HepG2 (cell line): Measurements from ENCODE around the gene PBX4. TPM values are rescaled to one million over a fixed set of nuclear protein-coding genes. Genes with fewer than 3 reads are reported as not detected.

Source experiments
- ATAC-seq: fragments of 200-7000 bp; cut with Tn5 transposase; 3 replicates; pipeline ENCODE4 v1.9.1; 2020; ENCODE audit warnings: mild to moderate bottlenecking, moderate library complexity
- BruUV-seq: library from RNA; stranded (reverse); fragments of 400-500 nt; replicated peaks from 2 replicates; lab custom pipeline; 2021; lab: Mats Ljungman, UMichigan
- CTCF ChIA-PET: fragments of 300-600 bp; formaldehyde crosslinking; extraction: SDS; loops from one replicate; lab custom pipeline; 2021; ENCODE audit warnings: low total read pairs, inconsistent platforms, low intra/inter-chr PET ratio; lab: Yijun Ruan, JAX
- POLR2A ChIA-PET: fragments of 350-600 bp; sonication (Branson Sonifier 250); formaldehyde crosslinking; loops from one replicate; lab custom pipeline; 2020; ENCODE audit warnings: antibody characterized with exemption, inconsistent platforms; lab: Yijun Ruan, JAX
- DNase-seq: peaks from one replicate; pipeline ENCODE4 v3.0.0-alpha.2; 2015; ENCODE audit warnings: low spot score
- FAIRE-seq: peaks from 3 replicates; lab custom pipeline; 2011; peaks lifted over from hg19 to GRCh38; lab: Jason Lieb, UNC
- H2AFZ ChIP-seq: one replicate; pipeline ENCODE4 v1.6.1; 2011; ENCODE audit warnings: low read length, inconsistent platforms
- H3K27ac ChIP-seq: fragments of 300-600 bp; 3 replicates; pipeline ENCODE4 v1.8.0; 2011; ENCODE audit warnings: mixed run types, mild to moderate bottlenecking, mixed read lengths, low read length, inconsistent platforms; ENCODE audit not compliant: insufficient read depth; ENCODE audit errors: extremely low read length
- H3K27me3 ChIP-seq, 2 experiments: fragments of 200-600 bp in 1 of 2; 2 replicates in 1 of 2; 3 replicates in 1 of 2; pipeline versions ENCODE4 v1.6.0 to v1.8.0; 2011; ENCODE audit warnings: low read length in 2 of 2, mild to moderate bottlenecking in 2 of 2, moderate library complexity in 2 of 2, inconsistent platforms in 1 of 2; ENCODE audit not compliant: insufficient read depth in 2 of 2, control insufficient read depth in 1 of 2
- H3K36me3 ChIP-seq, 2 experiments: fragments of 200-600 bp in 1 of 2; replicated peaks in 1 of 2; 2 replicates in 1 of 2; 3 replicates in 1 of 2; pipeline versions ENCODE4 v1.5.1 to v1.8.0; 2011; ENCODE audit warnings: low read length in 2 of 2, inconsistent platforms in 1 of 2; ENCODE audit not compliant: insufficient read depth in 2 of 2, control insufficient read depth in 1 of 2
- H3K4me1 ChIP-seq: 2 replicates; pipeline ENCODE4 v1.5.1; 2012; ENCODE audit warnings: low read length, inconsistent platforms; ENCODE audit not compliant: insufficient read depth
- H3K4me2 ChIP-seq: 2 replicates; pipeline ENCODE4 v1.6.0; 2011; ENCODE audit warnings: low read depth, low read length, inconsistent platforms
- H3K4me3 ChIP-seq, 3 experiments: fragments of 200-600 bp in 1 of 3; sonication (generic), shearing (Covaris generic) in 1 of 3; replicated peaks in 1 of 3; 2 replicates each; pipeline ENCODE4 v1.5.1; 2011 to 2016; ENCODE audit warnings: low read length in 3 of 3, inconsistent platforms in 2 of 3, low read depth in 2 of 3, mild to moderate bottlenecking in 2 of 3, control low read depth in 1 of 3, mixed read lengths in 1 of 3; ENCODE audit not compliant: insufficient read depth in 1 of 3
- H3K79me2 ChIP-seq: one replicate; pipeline ENCODE4 v1.6.1; 2011; ENCODE audit warnings: low read length, inconsistent platforms; ENCODE audit not compliant: insufficient read depth
- H3K9ac ChIP-seq: 2 replicates; pipeline ENCODE4 v1.6.0; 2011; ENCODE audit warnings: mild to moderate bottlenecking, low read depth, low read length, inconsistent platforms; ENCODE audit not compliant: insufficient read depth
- H3K9me3 ChIP-seq: 2 replicates; pipeline ENCODE4 v1.5.1; 2012; ENCODE audit warnings: mild to moderate bottlenecking, low read length
- H4K20me1 ChIP-seq: 2 replicates; pipeline ENCODE4 v1.6.0; 2011; ENCODE audit warnings: inconsistent platforms, mild to moderate bottlenecking, low read length, moderate library complexity; ENCODE audit not compliant: insufficient read depth
- MED8 ChIP-seq: sonication (generic); formaldehyde crosslinking; IDR thresholded peaks from 2 replicates; pipeline ENCODE4 v1.8.1; 2023; ENCODE audit warnings: mild to moderate bottlenecking, missing genetic modification reagents; ENCODE audit not compliant: insufficient replicate concordance
- NKX3-1 ChIP-seq: sonication (generic); formaldehyde crosslinking; IDR thresholded peaks from 2 replicates; pipeline ENCODE4 v1.5.0; 2020; ENCODE audit warnings: missing genetic modification reagents
- TEAD3 ChIP-seq: optimal IDR thresholded peaks from 2 replicates; pipeline ENCODE3; 2016; ENCODE audit warnings: borderline replicate concordance
- ZNF550 ChIP-seq: sonication (generic); formaldehyde crosslinking; IDR thresholded peaks from 2 replicates; pipeline ENCODE4 v1.4.0; 2020; ENCODE audit warnings: mild to moderate bottlenecking, missing genetic modification reagents, borderline replicate concordance
- ZSCAN21 ChIP-seq: sonication (generic); formaldehyde crosslinking; IDR thresholded peaks from 2 replicates; pipeline ENCODE4 v1.8.0; 2022; ENCODE audit warnings: mild to moderate bottlenecking, missing genetic modification reagents, moderate library complexity, borderline replicate concordance
- WGBS: methylation state at CpG from one replicate; pipeline ENCODE4 v1.1.6; 2017; ENCODE audit warnings: low lambda C conversion rate; 5-methylcytosine and 5-hydroxymethylcytosine counted together
- in situ Hi-C: cut with HindIII; loops from 2 replicates; pipeline ENCODE4 v1.10.0; 2017; ENCODE audit warnings: low pct_unique_long_range_greater_than_20kb; ENCODE audit not compliant: extremely low pct_ligation_motif_present
- intact Hi-C: fragments of 100-400 bp; cut with micrococcal nuclease; formaldehyde crosslinking; loops from one replicate; pipeline ENCODE4 v1.10.0; 2022; ENCODE audit not compliant: unreplicated experiment
- polyA plus RNA-seq, 8 experiments: library from polyadenylated mRNA; depleted of rRNA in 3 of 8; stranded (reverse) in 7 of 8; unstranded in 1 of 8; fragments of >200 nt; fragmentation: Illumina TruSeq in 4 of 8; extraction: Trizol in 4 of 8; gene quantifications; 2 replicates each; pipeline versions ENCODE4 v1.2.1 to v1.2.3, GENCODE V29; 2011 to 2016; ENCODE audit warnings: low read depth in 4 of 8, missing spikeins in 1 of 8, mixed read lengths in 1 of 8; ENCODE audit not compliant: insufficient read depth in 1 of 8
- total RNA-seq, 5 experiments: library from RNA; depleted of rRNA; stranded (reverse); fragments of >200 nt; fragmentation: Illumina TruSeq; extraction: Trizol; gene quantifications; 2 replicates each; pipeline ENCODE4 v1.2.3, GENCODE V29; 2016; ENCODE audit warnings: low read depth in 1 of 5
- TF ChIP-seq, protein P1 (sequence below): fragments of 450-650 bp; IDR thresholded peaks from 2 replicates; pipeline ENCODE4 v1.6.1; 2017; ENCODE audit warnings: mild to moderate bottlenecking
- TF ChIP-seq, protein P2 (sequence below): sonication (generic); formaldehyde crosslinking; IDR thresholded peaks from 2 replicates; pipeline ENCODE4 v1.8.0; 2022; ENCODE audit warnings: mild to moderate bottlenecking, missing genetic modification reagents
- TF ChIP-seq, protein P3 (sequence below): sonication (generic); formaldehyde crosslinking; IDR thresholded peaks from 2 replicates; pipeline ENCODE4 v1.4.0; 2020; ENCODE audit warnings: missing genetic modification reagents, borderline replicate concordance
- TF ChIP-seq, protein P4 (sequence below): sonication (generic); formaldehyde crosslinking; conservative IDR thresholded peaks from 2 replicates; pipeline ENCODE4 v1.4.0; 2020; ENCODE audit warnings: missing genetic modification reagents
- TF ChIP-seq, protein P5 (sequence below): sonication (generic); formaldehyde crosslinking; IDR thresholded peaks from 2 replicates; pipeline ENCODE4 v1.8.1; 2022; ENCODE audit warnings: mild to moderate bottlenecking, missing genetic modification reagents

Gene PBX4
- total and polyA plus RNA-seq, 2 of the 13 experiments (the other 11 are each of a cell fraction or from before 2014, with no cell fraction given) = not detected

DNA sequence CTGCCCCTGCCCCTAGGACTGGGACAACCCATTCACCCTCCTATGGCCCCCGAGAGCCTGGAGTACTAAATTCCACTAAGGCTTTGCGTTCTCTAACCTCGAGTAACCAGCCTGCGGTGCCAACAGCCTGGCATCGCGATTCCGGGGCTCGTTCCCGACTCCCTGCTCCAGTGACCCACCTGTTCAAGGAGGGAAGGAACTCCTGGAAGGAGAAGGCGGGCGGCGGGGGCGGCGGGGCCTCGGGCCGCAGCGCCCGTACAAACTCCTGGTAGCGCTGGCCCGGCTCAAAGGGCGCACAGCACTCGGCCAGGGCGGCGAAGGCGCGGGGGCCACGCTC lies 18.7 kb upstream of the PBX4 start (continued):
- TF ChIP-seq, protein P1, sequence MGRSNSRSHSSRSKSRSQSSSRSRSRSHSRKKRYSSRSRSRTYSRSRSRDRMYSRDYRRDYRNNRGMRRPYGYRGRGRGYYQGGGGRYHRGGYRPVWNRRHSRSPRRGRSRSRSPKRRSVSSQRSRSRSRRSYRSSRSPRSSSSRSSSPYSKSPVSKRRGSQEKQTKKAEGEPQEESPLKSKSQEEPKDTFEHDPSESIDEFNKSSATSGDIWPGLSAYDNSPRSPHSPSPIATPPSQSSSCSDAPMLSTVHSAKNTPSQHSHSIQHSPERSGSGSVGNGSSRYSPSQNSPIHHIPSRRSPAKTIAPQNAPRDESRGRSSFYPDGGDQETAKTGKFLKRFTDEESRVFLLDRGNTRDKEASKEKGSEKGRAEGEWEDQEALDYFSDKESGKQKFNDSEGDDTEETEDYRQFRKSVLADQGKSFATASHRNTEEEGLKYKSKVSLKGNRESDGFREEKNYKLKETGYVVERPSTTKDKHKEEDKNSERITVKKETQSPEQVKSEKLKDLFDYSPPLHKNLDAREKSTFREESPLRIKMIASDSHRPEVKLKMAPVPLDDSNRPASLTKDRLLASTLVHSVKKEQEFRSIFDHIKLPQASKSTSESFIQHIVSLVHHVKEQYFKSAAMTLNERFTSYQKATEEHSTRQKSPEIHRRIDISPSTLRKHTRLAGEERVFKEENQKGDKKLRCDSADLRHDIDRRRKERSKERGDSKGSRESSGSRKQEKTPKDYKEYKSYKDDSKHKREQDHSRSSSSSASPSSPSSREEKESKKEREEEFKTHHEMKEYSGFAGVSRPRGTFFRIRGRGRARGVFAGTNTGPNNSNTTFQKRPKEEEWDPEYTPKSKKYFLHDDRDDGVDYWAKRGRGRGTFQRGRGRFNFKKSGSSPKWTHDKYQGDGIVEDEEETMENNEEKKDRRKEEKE = no peak
- TF ChIP-seq, protein P2, sequence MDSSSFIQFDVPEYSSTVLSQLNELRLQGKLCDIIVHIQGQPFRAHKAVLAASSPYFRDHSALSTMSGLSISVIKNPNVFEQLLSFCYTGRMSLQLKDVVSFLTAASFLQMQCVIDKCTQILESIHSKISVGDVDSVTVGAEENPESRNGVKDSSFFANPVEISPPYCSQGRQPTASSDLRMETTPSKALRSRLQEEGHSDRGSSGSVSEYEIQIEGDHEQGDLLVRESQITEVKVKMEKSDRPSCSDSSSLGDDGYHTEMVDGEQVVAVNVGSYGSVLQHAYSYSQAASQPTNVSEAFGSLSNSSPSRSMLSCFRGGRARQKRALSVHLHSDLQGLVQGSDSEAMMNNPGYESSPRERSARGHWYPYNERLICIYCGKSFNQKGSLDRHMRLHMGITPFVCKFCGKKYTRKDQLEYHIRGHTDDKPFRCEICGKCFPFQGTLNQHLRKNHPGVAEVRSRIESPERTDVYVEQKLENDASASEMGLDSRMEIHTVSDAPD = no peak
- no peak for TF ChIP-seq ZSCAN21 (CRISPR knock-in tag)
- no peak for TF ChIP-seq ZNF550 (CRISPR knock-in tag)
- TF ChIP-seq, all 625 proteins: peak for 0

DNA sequence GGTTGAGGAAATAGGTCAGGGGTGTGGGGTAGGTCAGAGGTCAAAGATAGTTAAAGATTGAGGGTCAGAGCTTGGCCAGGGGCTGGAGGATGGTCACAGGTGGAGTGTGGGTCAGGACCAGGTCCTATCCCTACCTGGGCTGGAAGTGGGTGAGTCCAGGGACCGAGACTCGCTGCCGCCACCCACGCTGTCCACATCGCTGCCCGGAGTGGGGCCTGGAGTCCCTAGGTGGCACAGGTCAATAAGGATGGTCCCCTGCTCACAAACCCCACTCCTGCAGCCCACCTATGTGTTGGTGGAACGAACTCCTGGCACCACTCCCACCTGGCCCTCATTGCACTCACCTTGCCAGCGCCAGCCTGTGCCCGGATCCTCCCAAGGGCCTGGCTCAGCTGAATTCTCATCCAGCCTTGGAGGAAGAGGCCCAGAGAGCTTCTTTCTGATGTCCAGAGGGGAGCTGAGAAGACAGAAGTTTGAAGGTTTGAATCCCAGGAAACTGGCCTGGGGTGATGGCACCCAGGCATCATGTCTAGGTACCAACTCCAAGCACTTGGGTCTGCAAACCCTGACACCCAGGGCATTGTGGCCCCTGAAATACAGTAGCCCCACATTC lies 18.2 kb upstream of the PBX4 start:
- FAIRE-seq (no peak), DNase-seq (no peak), ATAC-seq (no peak)
- POLR2A ChIA-PET = no interaction called here
- Histone ChIP-seq H3K36me3 (no peaks in the 10 kb centered on the region), H3K9me3 (no peaks in the 10 kb centered on the region), H3K4me2 (no peak overlapping the region), H3K27me3 (no peaks in the 10 kb centered on the region), H2AFZ (no peak overlapping the region), H3K9ac (no peak overlapping the region), H4K20me1 (no peaks in the 10 kb centered on the region), H3K27ac (no peak overlapping the region), H3K79me2 (no peaks in the 10 kb centered on the region), H3K4me1 (no peaks in the 10 kb centered on the region), H3K4me3 (no peak overlapping the region)
- in situ Hi-C loops (no loop called here), intact Hi-C loops (no loop called here)
- WGBS = no CpG with 5 or more reads among the region's 9 CpGs
- CTCF ChIA-PET = no interaction called here
- no TSS peak for BruUV-seq
- TF ChIP-seq TEAD3 (CRISPR knock-in tag) = no peak
- TF ChIP-seq MED8 (CRISPR knock-in tag) = no peak
- TF ChIP-seq NKX3-1 = no peak
- TF ChIP-seq, protein P3, sequence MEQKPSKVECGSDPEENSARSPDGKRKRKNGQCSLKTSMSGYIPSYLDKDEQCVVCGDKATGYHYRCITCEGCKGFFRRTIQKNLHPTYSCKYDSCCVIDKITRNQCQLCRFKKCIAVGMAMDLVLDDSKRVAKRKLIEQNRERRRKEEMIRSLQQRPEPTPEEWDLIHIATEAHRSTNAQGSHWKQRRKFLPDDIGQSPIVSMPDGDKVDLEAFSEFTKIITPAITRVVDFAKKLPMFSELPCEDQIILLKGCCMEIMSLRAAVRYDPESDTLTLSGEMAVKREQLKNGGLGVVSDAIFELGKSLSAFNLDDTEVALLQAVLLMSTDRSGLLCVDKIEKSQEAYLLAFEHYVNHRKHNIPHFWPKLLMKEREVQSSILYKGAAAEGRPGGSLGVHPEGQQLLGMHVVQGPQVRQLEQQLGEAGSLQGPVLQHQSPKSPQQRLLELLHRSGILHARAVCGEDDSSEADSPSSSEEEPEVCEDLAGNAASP (CRISPR knock-in tag) = no peak
- TF ChIP-seq, protein P4, sequence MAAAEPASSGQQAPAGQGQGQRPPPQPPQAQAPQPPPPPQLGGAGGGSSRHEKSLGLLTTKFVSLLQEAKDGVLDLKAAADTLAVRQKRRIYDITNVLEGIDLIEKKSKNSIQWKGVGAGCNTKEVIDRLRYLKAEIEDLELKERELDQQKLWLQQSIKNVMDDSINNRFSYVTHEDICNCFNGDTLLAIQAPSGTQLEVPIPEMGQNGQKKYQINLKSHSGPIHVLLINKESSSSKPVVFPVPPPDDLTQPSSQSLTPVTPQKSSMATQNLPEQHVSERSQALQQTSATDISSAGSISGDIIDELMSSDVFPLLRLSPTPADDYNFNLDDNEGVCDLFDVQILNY (CRISPR knock-in tag) = no peak
- TF ChIP-seq, protein P5, sequence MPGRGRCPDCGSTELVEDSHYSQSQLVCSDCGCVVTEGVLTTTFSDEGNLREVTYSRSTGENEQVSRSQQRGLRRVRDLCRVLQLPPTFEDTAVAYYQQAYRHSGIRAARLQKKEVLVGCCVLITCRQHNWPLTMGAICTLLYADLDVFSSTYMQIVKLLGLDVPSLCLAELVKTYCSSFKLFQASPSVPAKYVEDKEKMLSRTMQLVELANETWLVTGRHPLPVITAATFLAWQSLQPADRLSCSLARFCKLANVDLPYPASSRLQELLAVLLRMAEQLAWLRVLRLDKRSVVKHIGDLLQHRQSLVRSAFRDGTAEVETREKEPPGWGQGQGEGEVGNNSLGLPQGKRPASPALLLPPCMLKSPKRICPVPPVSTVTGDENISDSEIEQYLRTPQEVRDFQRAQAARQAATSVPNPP (CRISPR knock-in tag) = no peak
